ENCODE results near the gene CCDC30.

The CCDC30 gene

DNA sequence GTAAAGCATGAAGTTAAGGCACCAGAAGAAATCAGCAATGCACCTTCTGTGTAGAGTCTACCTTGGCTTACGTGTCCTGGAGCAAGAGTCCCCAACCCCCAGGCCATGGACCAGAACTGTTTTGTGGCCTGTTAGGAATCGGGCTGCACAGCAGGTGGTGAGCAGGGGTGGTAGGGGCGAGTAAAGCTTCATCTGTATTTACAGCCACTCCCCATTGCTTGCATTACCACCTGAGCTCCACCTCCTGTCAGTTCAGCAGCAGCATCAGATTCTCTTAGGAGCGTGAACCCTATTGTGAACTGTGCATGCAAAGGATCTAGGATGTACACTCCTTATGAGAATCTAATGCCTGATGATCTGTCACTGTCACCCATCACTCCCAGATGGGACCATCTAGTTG is 28.7 kb upstream of the CCDC30 start:
- no peaks in the 10 kb centered on the region for H3K79me2 ChIP-seq (ENCODE audit: insufficient read depth, low read depth)
- no peak overlapping the region for H3K4me2 ChIP-seq
- no peak overlapping the region for H2AFZ ChIP-seq (ENCODE audit: low read depth)
- no peaks in the 10 kb centered on the region for H3K36me3 ChIP-seq (ENCODE audit: insufficient read depth)
- H3K9ac ChIP-seq, result no peak overlapping the region
- no peaks in the 10 kb centered on the region for H4K20me1 ChIP-seq (ENCODE audit: insufficient read depth)
- H3K27me3 ChIP-seq (ENCODE audit: insufficient read depth, low read depth), result no peaks in the 10 kb centered on the region
- H3K4me1 ChIP-seq (ENCODE audit: low read depth, poor library complexity, severe bottlenecking), result no peaks in the 10 kb centered on the region
- H3K27ac ChIP-seq, result no peak overlapping the region
- TF ChIP-seq, protein P1, sequence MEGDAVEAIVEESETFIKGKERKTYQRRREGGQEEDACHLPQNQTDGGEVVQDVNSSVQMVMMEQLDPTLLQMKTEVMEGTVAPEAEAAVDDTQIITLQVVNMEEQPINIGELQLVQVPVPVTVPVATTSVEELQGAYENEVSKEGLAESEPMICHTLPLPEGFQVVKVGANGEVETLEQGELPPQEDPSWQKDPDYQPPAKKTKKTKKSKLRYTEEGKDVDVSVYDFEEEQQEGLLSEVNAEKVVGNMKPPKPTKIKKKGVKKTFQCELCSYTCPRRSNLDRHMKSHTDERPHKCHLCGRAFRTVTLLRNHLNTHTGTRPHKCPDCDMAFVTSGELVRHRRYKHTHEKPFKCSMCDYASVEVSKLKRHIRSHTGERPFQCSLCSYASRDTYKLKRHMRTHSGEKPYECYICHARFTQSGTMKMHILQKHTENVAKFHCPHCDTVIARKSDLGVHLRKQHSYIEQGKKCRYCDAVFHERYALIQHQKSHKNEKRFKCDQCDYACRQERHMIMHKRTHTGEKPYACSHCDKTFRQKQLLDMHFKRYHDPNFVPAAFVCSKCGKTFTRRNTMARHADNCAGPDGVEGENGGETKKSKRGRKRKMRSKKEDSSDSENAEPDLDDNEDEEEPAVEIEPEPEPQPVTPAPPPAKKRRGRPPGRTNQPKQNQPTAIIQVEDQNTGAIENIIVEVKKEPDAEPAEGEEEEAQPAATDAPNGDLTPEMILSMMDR (conservative IDR thresholded peaks at IDR 0.05; ENCODE audit: low read depth, low read length), result no peak
- no peak overlapping the region for H3K4me3 ChIP-seq (IDR thresholded peaks at IDR 0.05; ENCODE audit: insufficient read depth, low read depth, low read length)

DNA sequence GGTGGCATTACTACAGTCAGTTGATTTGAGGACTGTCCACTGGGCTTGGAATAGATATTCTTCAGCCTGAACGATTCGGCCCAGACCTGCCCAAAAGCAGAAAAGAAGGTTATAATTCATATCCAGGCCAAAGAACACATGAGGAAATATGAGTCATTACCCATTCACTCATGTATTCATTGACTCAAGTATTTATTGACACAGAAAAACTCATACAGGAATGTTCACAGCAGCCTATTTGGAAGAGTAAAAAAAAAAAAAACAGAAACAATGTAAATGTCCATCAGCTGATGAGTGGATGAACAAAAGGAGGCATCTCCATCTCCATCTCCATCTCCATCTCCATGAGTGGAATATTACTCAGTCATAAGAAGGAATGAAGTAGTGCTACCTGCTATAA is 23.1 kb upstream of the CCDC30 start:
- no peak overlapping the region for H3K4me3 ChIP-seq (IDR thresholded peaks at IDR 0.05; ENCODE audit: insufficient read depth, low read depth, low read length)
- H3K4me1 ChIP-seq (ENCODE audit: low read depth, poor library complexity, severe bottlenecking), result no peaks in the 10 kb centered on the region
- no peaks in the 10 kb centered on the region for H4K20me1 ChIP-seq (ENCODE audit: insufficient read depth)
- H3K36me3 ChIP-seq (ENCODE audit: insufficient read depth), result no peaks in the 10 kb centered on the region
- H3K27ac ChIP-seq, result no peak overlapping the region
- no peaks in the 10 kb centered on the region for H3K27me3 ChIP-seq (ENCODE audit: insufficient read depth, low read depth)
- TF ChIP-seq, protein P1 (conservative IDR thresholded peaks at IDR 0.05; ENCODE audit: low read depth, low read length), result no peak
- no peak overlapping the region for H3K4me2 ChIP-seq
- H3K79me2 ChIP-seq (ENCODE audit: insufficient read depth, low read depth), result no peaks in the 10 kb centered on the region
- no peak overlapping the region for H3K9ac ChIP-seq
- no peak overlapping the region for H2AFZ ChIP-seq (ENCODE audit: low read depth)

DNA sequence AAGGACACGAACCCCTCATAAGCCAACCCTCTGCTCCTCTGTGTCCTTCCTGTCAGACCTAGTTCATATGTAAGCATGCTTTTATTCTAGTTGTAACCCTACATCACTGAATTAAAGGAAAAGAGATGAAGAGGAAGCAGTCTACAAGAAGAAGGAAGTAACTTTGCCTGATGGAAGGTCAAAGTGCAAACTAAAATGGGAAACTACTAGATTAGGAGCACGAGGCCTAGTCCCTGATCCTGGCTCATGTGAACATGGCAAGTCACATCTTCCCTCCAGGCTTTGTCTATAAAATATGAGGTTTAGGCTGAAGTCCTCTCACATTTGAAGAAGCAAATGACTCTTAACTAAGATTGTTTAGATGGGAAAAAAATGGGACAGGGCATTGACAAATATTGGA is 20.4 kb upstream of the CCDC30 start:
- no peaks in the 10 kb centered on the region for H3K79me2 ChIP-seq (ENCODE audit: insufficient read depth, low read depth)
- no peak overlapping the region for H3K4me3 ChIP-seq (IDR thresholded peaks at IDR 0.05; ENCODE audit: insufficient read depth, low read depth, low read length)
- H3K4me2 ChIP-seq, result no peak overlapping the region
- TF ChIP-seq, protein P1 (conservative IDR thresholded peaks at IDR 0.05; ENCODE audit: low read depth, low read length), result no peak
- no peaks in the 10 kb centered on the region for H3K36me3 ChIP-seq (ENCODE audit: insufficient read depth)
- no peaks in the 10 kb centered on the region for H3K27me3 ChIP-seq (ENCODE audit: insufficient read depth, low read depth)
- H3K9ac ChIP-seq, result no peak overlapping the region
- H2AFZ ChIP-seq (ENCODE audit: low read depth), result no peak overlapping the region
- H4K20me1 ChIP-seq (ENCODE audit: insufficient read depth), result no peaks in the 10 kb centered on the region
- no peak overlapping the region for H3K27ac ChIP-seq
- H3K4me1 ChIP-seq (ENCODE audit: low read depth, poor library complexity, severe bottlenecking), result no peaks in the 10 kb centered on the region

DNA sequence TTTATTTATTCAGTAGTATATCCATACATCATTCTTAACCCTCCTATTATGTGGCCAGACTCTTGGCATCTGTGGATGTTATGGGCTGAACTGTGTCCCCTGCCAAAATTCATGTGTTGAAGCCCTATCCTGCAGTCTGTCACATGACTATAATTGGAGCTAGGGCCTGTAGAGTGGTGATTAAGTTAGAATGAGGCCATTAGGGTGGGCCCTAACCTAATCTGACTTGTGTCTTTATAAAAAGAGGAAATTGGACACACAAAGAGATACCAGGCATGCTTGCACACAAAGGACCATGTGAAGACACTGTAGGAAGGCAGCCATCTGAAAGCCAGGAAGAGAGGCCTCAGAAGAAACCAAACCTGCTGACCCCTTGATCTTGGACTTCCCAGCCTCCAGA is 13.8 kb upstream of the CCDC30 start:
- H4K20me1 ChIP-seq (ENCODE audit: insufficient read depth), result no peaks in the 10 kb centered on the region
- no peak overlapping the region for H3K27ac ChIP-seq
- no peak overlapping the region for H2AFZ ChIP-seq (ENCODE audit: low read depth)
- no peak overlapping the region for H3K4me3 ChIP-seq (IDR thresholded peaks at IDR 0.05; ENCODE audit: insufficient read depth, low read depth, low read length)
- H3K4me2 ChIP-seq, result no peak overlapping the region
- H3K27me3 ChIP-seq (ENCODE audit: insufficient read depth, low read depth), result no peaks in the 10 kb centered on the region
- no peaks in the 10 kb centered on the region for H3K36me3 ChIP-seq (ENCODE audit: insufficient read depth)
- H3K4me1 ChIP-seq (ENCODE audit: low read depth, poor library complexity, severe bottlenecking), result no peaks in the 10 kb centered on the region
- TF ChIP-seq, protein P1 (conservative IDR thresholded peaks at IDR 0.05; ENCODE audit: low read depth, low read length), result no peak
- no peak overlapping the region for H3K9ac ChIP-seq
- no peaks in the 10 kb centered on the region for H3K79me2 ChIP-seq (ENCODE audit: insufficient read depth, low read depth)

DNA sequence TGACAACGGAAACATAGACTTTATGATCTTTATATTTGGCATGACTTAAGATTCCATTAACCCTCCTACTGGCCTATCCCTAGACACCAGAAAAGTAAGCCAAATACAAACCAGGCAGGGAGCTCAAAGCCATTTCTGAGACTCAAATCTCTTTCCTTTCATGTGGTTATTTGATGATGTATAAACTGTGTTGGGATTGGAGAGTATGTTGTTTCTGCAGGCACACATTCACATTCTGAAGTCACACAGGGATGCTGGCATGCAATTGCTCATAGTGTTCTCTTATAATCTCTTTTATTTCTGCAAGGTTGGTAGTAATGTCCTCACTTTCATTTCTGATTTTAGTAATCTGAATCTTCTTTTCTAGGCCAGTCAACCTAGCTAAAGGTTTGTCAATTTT is 13.0 kb upstream of the CCDC30 start:
- no peaks in the 10 kb centered on the region for H3K79me2 ChIP-seq (ENCODE audit: insufficient read depth, low read depth)
- H3K9ac ChIP-seq, result no peak overlapping the region
- no peaks in the 10 kb centered on the region for H4K20me1 ChIP-seq (ENCODE audit: insufficient read depth)
- no peak overlapping the region for H3K4me3 ChIP-seq (IDR thresholded peaks at IDR 0.05; ENCODE audit: insufficient read depth, low read depth, low read length)
- H3K36me3 ChIP-seq (ENCODE audit: insufficient read depth), result no peaks in the 10 kb centered on the region
- TF ChIP-seq, protein P1 (conservative IDR thresholded peaks at IDR 0.05; ENCODE audit: low read depth, low read length), result no peak
- no peak overlapping the region for H3K4me2 ChIP-seq
- no peak overlapping the region for H3K27ac ChIP-seq
- H3K4me1 ChIP-seq (ENCODE audit: low read depth, poor library complexity, severe bottlenecking), result no peaks in the 10 kb centered on the region
- no peaks in the 10 kb centered on the region for H3K27me3 ChIP-seq (ENCODE audit: insufficient read depth, low read depth)
- no peak overlapping the region for H2AFZ ChIP-seq (ENCODE audit: low read depth)

Measured in KMS-11 (cell line).